GM12892 (cell line): ENCODE measurements around the gene MAP3K6.

Experiments
- POLR2A ChIP-seq: IDR thresholded peaks from 2 replicates; pipeline ENCODE4 v1.6.1; 2011; ENCODE audit warnings: low read depth, low read length, control low read depth
- POLR2AphosphoS5 ChIP-seq: IDR thresholded peaks from 2 replicates; pipeline ENCODE4 v1.6.1; 2011; ENCODE audit warnings: low read depth, low read length, control low read depth
- TAF1 ChIP-seq: IDR thresholded peaks from 2 replicates; pipeline ENCODE4 v1.6.1; 2011; ENCODE audit warnings: low read depth, mild to moderate bottlenecking, control low read depth, low read length, borderline replicate concordance

DNA sequence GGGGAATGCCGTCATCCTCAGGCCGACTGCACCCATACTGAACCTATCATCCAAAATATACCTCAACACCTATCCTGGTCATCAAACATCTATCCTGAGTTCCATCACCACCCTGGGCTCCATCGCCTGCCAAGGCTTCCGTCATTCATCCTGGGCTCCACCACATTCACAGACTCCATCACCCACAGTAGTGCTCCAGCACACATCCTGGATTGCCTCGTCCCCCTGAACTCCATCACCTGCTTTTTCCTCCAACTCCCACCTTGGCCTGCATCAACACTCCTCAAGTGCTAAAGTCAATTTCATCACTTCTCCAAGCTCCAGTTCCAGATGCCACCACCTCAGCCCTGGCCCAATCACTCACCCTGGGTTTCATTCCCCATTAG is 7.8 kb downstream of the MAP3K6 start:
- TF ChIP-seq POLR2A (no peak), TAF1 (no peak), POLR2AphosphoS5 (no peak)
